Aorta (tissue), 5 donors: Measurements from ENCODE around the gene ABHD17A. TPM values are rescaled to one million over a fixed set of nuclear protein-coding genes. Genes with fewer than 3 reads are reported as not detected.

Experiments used
- ATAC-seq: fragments of 200-7000 bp; cut with Tn5 transposase; one replicate; pipeline ENCODE4 v1.9.1; 2022; ENCODE audit warnings: moderate library complexity; ENCODE audit not compliant: low FRiP score
- DNase-seq, 2 donors: peaks; one replicate each; pipeline ENCODE4 v3.0.0-alpha.2; 2020
- H3K27ac ChIP-seq, 2 donors: one replicate each; pipeline ENCODE4 v1.5.1; 2013; ENCODE audit warnings: low read length in 2 of 2, mild to moderate bottlenecking in 2 of 2, moderate library complexity in 2 of 2, control low read depth in 1 of 2, inconsistent platforms in 1 of 2, low read depth in 1 of 2
- H3K27me3 ChIP-seq, 2 donors: one replicate each; pipeline ENCODE4 v1.6.1; 2013; ENCODE audit warnings: control low read depth in 1 of 2, low read length in 1 of 2, mild to moderate bottlenecking in 1 of 2, moderate library complexity in 1 of 2; ENCODE audit not compliant: insufficient read depth in 2 of 2, control insufficient read depth in 1 of 2
- H3K36me3 ChIP-seq, 2 donors: one replicate each; pipeline ENCODE4 v1.6.1; 2013; ENCODE audit warnings: control low read depth in 1 of 2, low read length in 1 of 2, mild to moderate bottlenecking in 1 of 2; ENCODE audit not compliant: insufficient read depth in 2 of 2, control insufficient read depth in 1 of 2
- H3K4me1 ChIP-seq, 2 donors: one replicate each; pipeline ENCODE4 v1.6.1; 2013; ENCODE audit warnings: low read length in 2 of 2, control low read depth in 1 of 2, mild to moderate bottlenecking in 1 of 2, moderate library complexity in 1 of 2; ENCODE audit not compliant: insufficient read depth in 2 of 2, control insufficient read depth in 1 of 2
- H3K4me3 ChIP-seq, 2 donors: one replicate each; pipeline ENCODE4 v1.5.1; 2013; ENCODE audit warnings: low read length in 2 of 2, control low read depth in 1 of 2, mild to moderate bottlenecking in 1 of 2
- H3K9me3 ChIP-seq: one replicate; pipeline ENCODE4 v1.6.1; 2013; ENCODE audit warnings: mild to moderate bottlenecking, low read length; ENCODE audit not compliant: control insufficient read depth
- WGBS, 2 donors: extraction: QIAGEN DNeasy Blood & Tissue Kit; methylation state at CpG; one replicate each; pipeline ENCODE4 v1.1.7; 2013; 5-methylcytosine and 5-hydroxymethylcytosine counted together
- intact Hi-C, 2 donors: fragments of 100-400 bp; cut with DNase I; formaldehyde crosslinking; loops; one replicate each; pipeline versions ENCODE4 v1.14.2 to v1.15.0; 2022
- polyA plus RNA-seq, 2 donors: library from polyadenylated mRNA; stranded (reverse); fragments of 200-250 nt; gene quantifications; one replicate each; pipeline ENCODE4 v1.2.3, GENCODE V29; 2013
- total RNA-seq, 2 donors: library from RNA; stranded (reverse); fragmentation: NEBNext Ultra II Directional; extraction: Animal tissue kit (Norgen Biotek cat#: 25700); gene quantifications; one replicate each; pipeline ENCODE4 v1.2.1, GENCODE V29; 2021
- donor health status: healthy with polysubstance abuse.
- donor health status: Bipolar disorder and iron deficiency.
- donor health status: DM: no; HTN: no; CAD: no.
- donor health status: DM: no; HTN: no; CAD: no.
- donor health status: DM: yes; HTN: yes; CAD: no.

Gene ABHD17A
- total and polyA plus RNA-seq, 4 donors, result 48.8 to 116 (median 59.7) TPM

DNA sequence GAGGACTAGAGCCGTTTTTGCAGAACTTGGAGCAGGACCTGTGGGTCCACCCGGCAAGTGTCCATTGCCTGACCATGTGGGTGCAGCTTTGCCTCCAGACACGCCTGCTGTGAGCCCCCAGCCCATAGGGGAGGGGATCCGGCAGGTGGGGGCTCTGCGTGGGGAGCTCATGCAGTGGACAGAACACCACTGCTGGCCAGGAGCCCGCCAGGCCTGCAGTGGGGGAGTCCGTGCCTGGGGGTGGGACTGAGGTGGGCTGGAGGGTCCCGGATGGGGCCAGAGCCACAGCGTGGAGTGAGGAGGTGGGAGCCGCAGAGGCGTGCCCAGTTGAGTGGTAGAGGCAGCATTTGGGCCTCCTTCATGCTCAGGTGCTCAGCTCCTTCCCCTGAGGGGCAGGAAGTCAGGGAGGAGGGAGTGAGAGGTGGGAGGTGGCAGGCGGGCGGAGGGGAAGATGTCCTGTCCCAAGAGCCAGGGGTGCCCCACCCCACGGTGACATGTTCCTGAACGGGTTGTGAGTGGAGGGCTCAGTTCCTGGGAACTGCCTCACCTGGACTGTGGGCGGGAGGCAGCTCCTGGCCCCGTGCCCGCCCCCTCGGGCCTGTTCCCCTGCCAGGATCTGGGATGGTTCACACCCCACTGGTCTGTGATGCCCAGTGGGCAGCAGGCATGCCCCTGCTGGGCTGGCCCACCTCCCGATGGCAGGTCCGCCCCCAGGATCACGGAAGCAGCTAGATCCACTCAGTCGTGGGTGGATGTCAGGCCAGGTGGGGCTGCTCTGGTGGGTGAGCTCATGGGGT is 28.7 kb upstream of the ABHD17A start:
- ATAC-seq (no peak), DNase-seq (no peak)
- Histone ChIP-seq H3K36me3 (peaks cover 0 to 6% of the 10 kb centered on the region in 2 donors), H3K4me1 (no peaks in the 10 kb centered on the region), H3K9me3 (no peaks in the 10 kb centered on the region), H3K27ac (no peak overlapping the region), H3K4me3 (no peak overlapping the region), H3K27me3 (no peaks in the 10 kb centered on the region)
- intact Hi-C loops, result no loop called here
- 88 to 89% methylated on average over 23 of the region's 23 CpGs for WGBS, 2 donors

DNA sequence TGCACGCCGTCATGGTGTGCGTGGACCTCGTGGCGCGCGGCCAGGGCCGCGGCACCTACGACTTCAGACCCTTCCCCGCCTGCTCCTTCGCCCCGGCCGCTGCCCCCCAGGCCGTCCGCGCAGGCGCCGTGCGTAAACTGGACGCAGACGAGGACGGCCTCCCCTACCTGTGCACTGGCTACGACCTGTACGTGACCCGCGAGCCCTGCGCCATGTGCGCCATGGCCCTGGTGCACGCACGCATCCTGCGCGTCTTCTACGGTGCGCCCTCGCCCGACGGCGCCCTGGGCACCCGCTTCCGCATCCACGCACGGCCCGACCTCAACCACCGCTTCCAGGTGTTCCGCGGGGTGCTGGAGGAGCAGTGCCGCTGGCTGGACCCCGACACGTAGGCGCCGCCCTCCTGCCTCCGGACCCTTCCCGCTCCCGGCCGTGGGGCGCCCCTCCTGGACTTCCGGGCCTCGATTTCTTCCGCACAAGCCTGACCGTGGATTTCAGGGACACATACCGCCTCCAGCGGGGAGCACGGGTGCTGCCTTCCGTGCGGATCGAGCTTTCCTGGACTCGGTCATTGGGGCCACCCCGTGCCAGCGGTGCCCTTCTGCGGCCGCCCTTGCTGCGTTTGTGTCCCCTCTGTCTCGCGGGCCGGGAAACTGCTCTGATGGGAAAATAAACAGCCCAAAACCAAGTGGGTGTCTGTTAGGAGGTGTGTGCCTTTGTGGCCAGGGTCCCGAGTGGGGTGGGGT is 27.6 kb upstream of the ABHD17A start:
- ATAC-seq (no peak), DNase-seq (no peak)
- H3K9me3 ChIP-seq, result no peaks in the 10 kb centered on the region
- no peak overlapping the region for H3K27ac ChIP-seq
- intact Hi-C loops, result no loop called here
- H3K36me3 ChIP-seq, result peaks cover 0 to 1% of the 10 kb centered on the region in 2 donors
- 97 to 98% methylated on average over 77 of the region's 77 CpGs for WGBS, 2 donors
- no peak overlapping the region for H3K4me3 ChIP-seq
- no peaks in the 10 kb centered on the region for H3K4me1 ChIP-seq
- H3K27me3 ChIP-seq, result no peaks in the 10 kb centered on the region

DNA sequence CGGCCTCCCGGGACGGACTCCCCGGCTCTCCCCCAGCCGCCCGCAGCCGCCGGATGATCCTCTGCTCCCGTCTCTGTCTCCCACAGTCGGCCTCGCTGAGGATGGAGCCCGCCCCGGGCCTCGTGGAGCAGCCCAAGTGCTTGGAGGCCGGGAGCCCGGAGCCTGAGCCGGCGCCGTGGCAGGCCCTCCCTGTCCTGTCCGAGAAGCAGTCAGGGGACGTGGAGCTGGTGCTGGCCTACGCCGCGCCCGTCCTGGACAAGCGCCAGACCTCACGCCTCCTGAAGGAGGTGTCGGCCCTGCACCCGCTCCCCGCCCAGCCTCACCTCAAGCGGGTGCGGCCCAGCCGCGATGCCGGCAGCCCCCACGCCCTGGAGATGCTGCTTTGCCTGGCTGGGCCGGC is 26.7 kb upstream of the ABHD17A start:
- no peak for ATAC-seq
- Histone ChIP-seq H3K9me3 (no peaks in the 10 kb centered on the region), H3K4me3 (no peak overlapping the region), H3K36me3 (no peaks in the 10 kb centered on the region), H3K4me1 (no peaks in the 10 kb centered on the region), H3K27me3 (no peaks in the 10 kb centered on the region), H3K27ac (no peak overlapping the region)
- WGBS, 2 donors, result 95 to 97% methylated on average over 30 to 37 of the region's 37 CpGs
- no peak for DNase-seq
- intact Hi-C loops, result no loop called here

DNA sequence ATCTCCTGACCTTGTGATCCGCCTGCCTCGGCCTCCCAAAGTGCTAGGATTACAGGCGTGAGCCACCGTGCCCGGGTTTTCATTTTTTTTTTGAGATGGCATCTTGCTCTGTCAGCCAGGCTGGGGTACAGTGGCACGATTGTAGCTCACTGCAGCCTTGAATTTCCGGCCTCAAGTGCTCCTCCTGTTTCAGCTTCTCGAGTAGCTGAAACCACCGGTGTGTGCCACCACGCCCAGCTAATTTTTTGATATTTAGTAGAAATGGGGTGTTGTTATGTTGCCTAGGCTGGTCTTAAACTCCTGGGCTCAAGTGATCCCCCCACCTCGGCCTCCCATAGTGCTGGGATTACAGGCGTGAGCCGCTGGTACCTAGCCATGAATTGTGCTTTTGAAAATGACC is 25.8 kb upstream of the ABHD17A start:
- intact Hi-C loops, result no loop called here
- Histone ChIP-seq H3K4me3 (no peak overlapping the region), H3K36me3 (no peaks in the 10 kb centered on the region), H3K27me3 (no peaks in the 10 kb centered on the region), H3K27ac (no peak overlapping the region), H3K4me1 (no peaks in the 10 kb centered on the region), H3K9me3 (no peaks in the 10 kb centered on the region)
- DNase-seq (no peak), ATAC-seq (no peak)
- WGBS, 2 donors, result 93 to 95% methylated on average over 13 of the region's 13 CpGs

DNA sequence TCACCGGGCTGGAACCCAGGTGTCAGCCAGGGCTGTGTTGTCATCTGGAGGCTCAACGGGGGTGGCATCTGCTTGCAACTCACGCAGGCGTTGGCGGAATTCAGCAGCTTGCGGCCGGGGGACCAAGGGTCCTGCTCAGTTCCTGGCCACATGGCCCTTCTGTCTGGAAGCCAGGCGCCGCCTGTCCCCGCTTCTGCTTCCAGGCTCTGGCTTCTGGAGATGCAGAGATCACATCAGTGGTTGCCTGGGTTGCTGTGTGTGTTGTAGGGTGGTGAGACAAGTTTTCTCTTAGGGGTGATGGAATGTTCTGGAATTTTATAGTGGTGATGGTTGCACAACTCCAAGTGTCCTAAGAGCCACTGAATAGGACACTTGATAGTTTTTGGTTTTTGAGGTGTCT is 24.9 kb upstream of the ABHD17A start:
- DNase-seq (no peak), ATAC-seq (no peak)
- intact Hi-C loops, result no loop called here
- Histone ChIP-seq H3K9me3 (no peaks in the 10 kb centered on the region), H3K36me3 (no peaks in the 10 kb centered on the region), H3K4me3 (no peak overlapping the region), H3K27me3 (no peaks in the 10 kb centered on the region), H3K27ac (no peak overlapping the region), H3K4me1 (no peaks in the 10 kb centered on the region)
- 94 to 95% methylated on average over 10 of the region's 10 CpGs for WGBS, 2 donors

- ATAC-seq, result no peak
- Histone ChIP-seq H3K36me3 (no peaks in the 10 kb centered on the region), H3K4me3 (no peak overlapping the region), H3K9me3 (no peaks in the 10 kb centered on the region), H3K4me1 (no peaks in the 10 kb centered on the region), H3K27ac (no peak overlapping the region), H3K27me3 (no peaks in the 10 kb centered on the region)
- intact Hi-C loops, result no loop called here
- WGBS, 2 donors, result 81 to 89% methylated on average over 8 to 10 of the region's 10 CpGs
- no peak for DNase-seq
Observed at GRCh38 chr19:1909761-1910080, 24.4 kb upstream of the ABHD17A start.

DNA sequence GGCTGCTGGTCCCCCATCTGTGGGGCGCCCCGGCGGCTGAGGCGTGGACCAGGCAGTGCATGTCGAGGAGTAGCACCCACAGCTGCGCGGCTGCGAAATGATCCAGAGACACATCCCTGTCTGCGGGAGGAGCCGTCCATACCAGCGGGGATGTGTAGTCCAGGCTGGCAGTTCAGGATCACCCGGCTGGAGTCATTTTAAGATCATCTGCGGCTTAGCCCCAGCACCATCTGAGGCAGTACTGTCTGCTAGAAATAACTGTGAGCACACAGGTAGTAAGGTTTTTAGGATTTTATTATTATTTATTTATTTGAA is 23.0 kb upstream of the ABHD17A start:
- H3K27ac ChIP-seq, result no peak overlapping the region
- 92 to 93% methylated on average over 13 of the region's 13 CpGs for WGBS, 2 donors
- no peaks in the 10 kb centered on the region for H3K36me3 ChIP-seq
- DNase-seq (no peak), ATAC-seq (no peak)
- intact Hi-C loops, result no loop called here
- no peaks in the 10 kb centered on the region for H3K4me1 ChIP-seq
- H3K9me3 ChIP-seq, result no peaks in the 10 kb centered on the region
- H3K27me3 ChIP-seq, result no peaks in the 10 kb centered on the region
- no peak overlapping the region for H3K4me3 ChIP-seq

DNA sequence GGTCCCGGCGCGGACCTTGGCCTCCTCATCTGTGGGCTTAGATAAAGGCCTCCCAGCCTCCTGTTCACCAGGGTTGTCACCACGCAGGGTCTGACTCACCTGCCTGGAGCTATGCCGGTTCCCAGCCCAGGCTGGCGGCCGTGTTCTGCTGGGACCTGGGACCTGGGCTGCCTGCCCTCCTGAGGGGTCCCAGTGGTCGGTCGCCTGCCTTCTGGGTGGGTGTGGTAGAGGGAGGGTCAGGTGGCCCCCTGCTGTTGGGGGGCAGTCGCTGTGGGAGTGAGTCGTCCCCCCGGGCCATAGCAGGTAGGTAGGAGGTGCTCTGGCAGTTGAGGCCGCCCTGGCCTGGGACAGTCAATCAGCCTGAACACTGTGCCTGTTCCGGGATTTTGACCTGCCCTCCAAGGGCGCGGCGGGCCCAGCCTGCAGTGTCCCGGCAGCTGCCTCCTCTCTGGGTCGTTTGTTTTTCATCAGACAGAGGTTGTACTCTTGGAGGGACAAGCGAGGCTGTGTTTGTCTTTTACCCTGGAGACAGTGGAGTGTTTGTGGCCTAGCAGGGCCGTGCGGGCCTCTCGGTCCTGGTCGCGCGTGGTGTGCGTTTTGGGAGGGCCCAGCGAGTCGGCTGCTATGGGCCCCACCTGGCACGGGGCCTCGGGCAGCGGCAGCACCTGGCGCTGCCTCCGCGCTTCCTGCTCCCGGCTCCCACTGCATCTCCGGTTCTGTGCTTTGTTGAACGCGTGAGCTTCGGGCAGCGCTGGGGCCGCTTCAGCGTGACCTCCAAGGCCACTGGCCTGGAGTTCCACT is 22.5 kb upstream of the ABHD17A start:
- WGBS, 2 donors, result 85% methylated on average over 41 to 43 of the region's 43 CpGs
- Histone ChIP-seq H3K9me3 (no peaks in the 10 kb centered on the region), H3K27ac (no peak overlapping the region), H3K27me3 (no peaks in the 10 kb centered on the region), H3K4me1 (no peaks in the 10 kb centered on the region), H3K36me3 (no peaks in the 10 kb centered on the region), H3K4me3 (no peak overlapping the region)
- ATAC-seq (no peak), DNase-seq (no peak)
- intact Hi-C loops, result no loop called here
